H1 (cell line): ENCODE data around the gene FXYD7. TPM values are rescaled to one million over a fixed set of nuclear protein-coding genes. Genes with fewer than 3 reads are reported as not detected.

Experiments
- BCL11A ChIP-seq, 2 experiments: IDR thresholded peaks; one replicate each; pipeline ENCODE4 v1.6.1; 2011; ENCODE audit warnings: low read depth in 2 of 2, low read length in 2 of 2, mild to moderate bottlenecking in 2 of 2
- CHD1 ChIP-seq: IDR thresholded peaks from 2 replicates; pipeline ENCODE4 v1.6.1; 2012; ENCODE audit warnings: low read depth, low read length, improper control_type of control experiment
- CREB1 ChIP-seq: IDR thresholded peaks from 2 replicates; pipeline ENCODE4 v1.6.1; 2012; ENCODE audit warnings: inconsistent platforms
- GABPA ChIP-seq: IDR thresholded peaks from 2 replicates; pipeline ENCODE4 v1.6.1; 2011; ENCODE audit warnings: mild to moderate bottlenecking, low read length, moderate library complexity, borderline replicate concordance; ENCODE audit not compliant: insufficient read depth
- HDAC6 ChIP-seq: IDR thresholded peaks from one replicate; pipeline ENCODE4 v1.7.1; 2012; ENCODE audit warnings: low read depth, mild to moderate bottlenecking, inconsistent platforms, low read length, moderate library complexity
- KDM4A ChIP-seq: IDR thresholded peaks from one replicate; pipeline ENCODE4 v1.7.1; 2012; ENCODE audit warnings: low read depth, mild to moderate bottlenecking, moderate library complexity, low read length, inconsistent platforms; ENCODE audit not compliant: severe bottlenecking
- KDM5A ChIP-seq: fragments of 200-600 bp; IDR thresholded peaks from 2 replicates; pipeline ENCODE4 v1.7.1; 2012; ENCODE audit warnings: mild to moderate bottlenecking, low read length, inconsistent platforms, mixed read lengths
- SUZ12 ChIP-seq: fragments of 200-600 bp; sonication (generic); IDR thresholded peaks from 2 replicates; pipeline ENCODE4 v1.6.1; 2012; ENCODE audit warnings: mild to moderate bottlenecking, inconsistent platforms, low read length, moderate library complexity, mixed read lengths
- ZNF274 ChIP-seq: IDR thresholded peaks from 2 replicates; pipeline ENCODE4 v1.7.0; 2012; ENCODE audit warnings: low read length, borderline replicate concordance; ENCODE audit errors: extremely low read depth
- polyA plus RNA-seq, 7 experiments: library from polyadenylated mRNA; depleted of rRNA in 3 of 7; stranded (reverse) in 5 of 7; unstranded in 2 of 7; fragments of >200 nt in 5 of 7; fragments of 200-250 nt in 2 of 7; gene quantifications; 1 replicate in 5 of 7; 2 replicates in 1 of 7; 4 replicates in 1 of 7; pipeline versions ENCODE4 v1.2.1 to v1.2.3, GENCODE V29; 2011 to 2013; ENCODE audit warnings: missing spikeins in 2 of 7, mixed read lengths in 2 of 7
- total RNA-seq: library from RNA; stranded (reverse); fragmentation: NEBNext Ultra II Directional; extraction: Animal tissue kit (Norgen Biotek cat#: 25700); gene quantifications from 2 replicates; pipeline ENCODE4 v1.2.1, GENCODE V29; 2021
- TF ChIP-seq, protein P1 (sequence below): fragments of 300-600 bp; sonication (generic); IDR thresholded peaks from 2 replicates; pipeline ENCODE4 v1.7.1; 2012; ENCODE audit warnings: low read length, moderate library complexity, mild to moderate bottlenecking, inconsistent platforms; ENCODE audit not compliant: insufficient replicate concordance
- TF ChIP-seq, protein P2 (sequence below): IDR thresholded peaks from 2 replicates; pipeline ENCODE4 v1.6.1; 2012; ENCODE audit warnings: inconsistent platforms

FXYD7 gene
- total and polyA plus RNA-seq, 2 of the 8 experiments (the other 6 are each of a cell fraction or from before 2014, with no cell fraction given) = 12.1 to 14.3 TPM

- TF ChIP-seq, protein P1, sequence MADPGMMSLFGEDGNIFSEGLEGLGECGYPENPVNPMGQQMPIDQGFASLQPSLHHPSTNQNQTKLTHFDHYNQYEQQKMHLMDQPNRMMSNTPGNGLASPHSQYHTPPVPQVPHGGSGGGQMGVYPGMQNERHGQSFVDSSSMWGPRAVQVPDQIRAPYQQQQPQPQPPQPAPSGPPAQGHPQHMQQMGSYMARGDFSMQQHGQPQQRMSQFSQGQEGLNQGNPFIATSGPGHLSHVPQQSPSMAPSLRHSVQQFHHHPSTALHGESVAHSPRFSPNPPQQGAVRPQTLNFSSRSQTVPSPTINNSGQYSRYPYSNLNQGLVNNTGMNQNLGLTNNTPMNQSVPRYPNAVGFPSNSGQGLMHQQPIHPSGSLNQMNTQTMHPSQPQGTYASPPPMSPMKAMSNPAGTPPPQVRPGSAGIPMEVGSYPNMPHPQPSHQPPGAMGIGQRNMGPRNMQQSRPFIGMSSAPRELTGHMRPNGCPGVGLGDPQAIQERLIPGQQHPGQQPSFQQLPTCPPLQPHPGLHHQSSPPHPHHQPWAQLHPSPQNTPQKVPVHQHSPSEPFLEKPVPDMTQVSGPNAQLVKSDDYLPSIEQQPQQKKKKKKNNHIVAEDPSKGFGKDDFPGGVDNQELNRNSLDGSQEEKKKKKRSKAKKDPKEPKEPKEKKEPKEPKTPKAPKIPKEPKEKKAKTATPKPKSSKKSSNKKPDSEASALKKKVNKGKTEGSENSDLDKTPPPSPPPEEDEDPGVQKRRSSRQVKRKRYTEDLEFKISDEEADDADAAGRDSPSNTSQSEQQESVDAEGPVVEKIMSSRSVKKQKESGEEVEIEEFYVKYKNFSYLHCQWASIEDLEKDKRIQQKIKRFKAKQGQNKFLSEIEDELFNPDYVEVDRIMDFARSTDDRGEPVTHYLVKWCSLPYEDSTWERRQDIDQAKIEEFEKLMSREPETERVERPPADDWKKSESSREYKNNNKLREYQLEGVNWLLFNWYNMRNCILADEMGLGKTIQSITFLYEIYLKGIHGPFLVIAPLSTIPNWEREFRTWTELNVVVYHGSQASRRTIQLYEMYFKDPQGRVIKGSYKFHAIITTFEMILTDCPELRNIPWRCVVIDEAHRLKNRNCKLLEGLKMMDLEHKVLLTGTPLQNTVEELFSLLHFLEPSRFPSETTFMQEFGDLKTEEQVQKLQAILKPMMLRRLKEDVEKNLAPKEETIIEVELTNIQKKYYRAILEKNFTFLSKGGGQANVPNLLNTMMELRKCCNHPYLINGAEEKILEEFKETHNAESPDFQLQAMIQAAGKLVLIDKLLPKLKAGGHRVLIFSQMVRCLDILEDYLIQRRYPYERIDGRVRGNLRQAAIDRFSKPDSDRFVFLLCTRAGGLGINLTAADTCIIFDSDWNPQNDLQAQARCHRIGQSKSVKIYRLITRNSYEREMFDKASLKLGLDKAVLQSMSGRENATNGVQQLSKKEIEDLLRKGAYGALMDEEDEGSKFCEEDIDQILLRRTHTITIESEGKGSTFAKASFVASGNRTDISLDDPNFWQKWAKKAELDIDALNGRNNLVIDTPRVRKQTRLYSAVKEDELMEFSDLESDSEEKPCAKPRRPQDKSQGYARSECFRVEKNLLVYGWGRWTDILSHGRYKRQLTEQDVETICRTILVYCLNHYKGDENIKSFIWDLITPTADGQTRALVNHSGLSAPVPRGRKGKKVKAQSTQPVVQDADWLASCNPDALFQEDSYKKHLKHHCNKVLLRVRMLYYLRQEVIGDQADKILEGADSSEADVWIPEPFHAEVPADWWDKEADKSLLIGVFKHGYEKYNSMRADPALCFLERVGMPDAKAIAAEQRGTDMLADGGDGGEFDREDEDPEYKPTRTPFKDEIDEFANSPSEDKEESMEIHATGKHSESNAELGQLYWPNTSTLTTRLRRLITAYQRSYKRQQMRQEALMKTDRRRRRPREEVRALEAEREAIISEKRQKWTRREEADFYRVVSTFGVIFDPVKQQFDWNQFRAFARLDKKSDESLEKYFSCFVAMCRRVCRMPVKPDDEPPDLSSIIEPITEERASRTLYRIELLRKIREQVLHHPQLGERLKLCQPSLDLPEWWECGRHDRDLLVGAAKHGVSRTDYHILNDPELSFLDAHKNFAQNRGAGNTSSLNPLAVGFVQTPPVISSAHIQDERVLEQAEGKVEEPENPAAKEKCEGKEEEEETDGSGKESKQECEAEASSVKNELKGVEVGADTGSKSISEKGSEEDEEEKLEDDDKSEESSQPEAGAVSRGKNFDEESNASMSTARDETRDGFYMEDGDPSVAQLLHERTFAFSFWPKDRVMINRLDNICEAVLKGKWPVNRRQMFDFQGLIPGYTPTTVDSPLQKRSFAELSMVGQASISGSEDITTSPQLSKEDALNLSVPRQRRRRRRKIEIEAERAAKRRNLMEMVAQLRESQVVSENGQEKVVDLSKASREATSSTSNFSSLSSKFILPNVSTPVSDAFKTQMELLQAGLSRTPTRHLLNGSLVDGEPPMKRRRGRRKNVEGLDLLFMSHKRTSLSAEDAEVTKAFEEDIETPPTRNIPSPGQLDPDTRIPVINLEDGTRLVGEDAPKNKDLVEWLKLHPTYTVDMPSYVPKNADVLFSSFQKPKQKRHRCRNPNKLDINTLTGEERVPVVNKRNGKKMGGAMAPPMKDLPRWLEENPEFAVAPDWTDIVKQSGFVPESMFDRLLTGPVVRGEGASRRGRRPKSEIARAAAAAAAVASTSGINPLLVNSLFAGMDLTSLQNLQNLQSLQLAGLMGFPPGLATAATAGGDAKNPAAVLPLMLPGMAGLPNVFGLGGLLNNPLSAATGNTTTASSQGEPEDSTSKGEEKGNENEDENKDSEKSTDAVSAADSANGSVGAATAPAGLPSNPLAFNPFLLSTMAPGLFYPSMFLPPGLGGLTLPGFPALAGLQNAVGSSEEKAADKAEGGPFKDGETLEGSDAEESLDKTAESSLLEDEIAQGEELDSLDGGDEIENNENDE = no peak
- TF ChIP-seq CHD1 = no peak
- no peak for TF ChIP-seq SUZ12
- TF ChIP-seq KDM5A = no peak
- no peak for TF ChIP-seq HDAC6
- TF ChIP-seq KDM4A = no peak
- no peak for TF ChIP-seq CREB1
- TF ChIP-seq BCL11A (IDR thresholded peaks at IDR 0.05; ENCODE audit: low read depth in 2 of 2, low read length in 2 of 2) = no peak
- TF ChIP-seq, protein P2, sequence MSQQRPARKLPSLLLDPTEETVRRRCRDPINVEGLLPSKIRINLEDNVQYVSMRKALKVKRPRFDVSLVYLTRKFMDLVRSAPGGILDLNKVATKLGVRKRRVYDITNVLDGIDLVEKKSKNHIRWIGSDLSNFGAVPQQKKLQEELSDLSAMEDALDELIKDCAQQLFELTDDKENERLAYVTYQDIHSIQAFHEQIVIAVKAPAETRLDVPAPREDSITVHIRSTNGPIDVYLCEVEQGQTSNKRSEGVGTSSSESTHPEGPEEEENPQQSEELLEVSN = no peak
- no peak for TF ChIP-seq GABPA
- TF ChIP-seq ZNF274 = no peak
Observed at GRCh38 chr19:35155441-35155840, 12.4 kb downstream of the FXYD7 start (continued).
